Measurements from ENCODE around the gene PTH2R. TPM values are rescaled to one million over a fixed set of nuclear protein-coding genes. Genes with fewer than 3 reads are reported as not detected.

The PTH2R gene
- total and polyA plus RNA-seq, 2 experiments from 2014 or later, result 0.18 to 0.38 TPM

DNA sequence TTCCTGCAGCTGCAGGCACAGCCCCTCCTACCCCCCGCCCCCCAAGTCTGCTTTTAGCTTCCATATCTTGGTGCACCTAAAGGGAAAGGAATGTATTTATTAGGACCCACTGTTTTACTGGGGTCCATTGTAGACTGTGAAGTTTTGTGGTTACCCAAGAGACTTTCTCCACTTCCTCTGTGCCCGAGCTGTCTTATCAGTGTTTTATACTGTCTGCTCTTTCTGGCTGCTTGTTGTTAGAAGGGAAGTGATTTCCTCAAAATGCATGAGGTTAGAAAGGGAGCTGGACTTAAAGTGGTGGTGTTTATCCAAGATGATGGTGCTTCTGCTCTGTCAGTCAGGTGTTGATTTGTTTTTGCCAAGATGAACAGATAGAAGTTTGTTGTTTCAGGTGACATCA, 85.0 kb downstream of the PTH2R start:
- Mint-ChIP-seq H3K4me3 (no peak overlapping the region), H3K27ac (no peak overlapping the region), H3K36me3 (ENCODE audit: low read depth) (no peaks in the 10 kb centered on the region), H3K9me3 (no peaks in the 10 kb centered on the region), H3K4me1 (peaks cover 12% of the 10 kb centered on the region), H3K27me3 (ENCODE audit: insufficient read depth, low read depth, poor library complexity) (no peaks in the 10 kb centered on the region)
- Histone ChIP-seq H3K9me2 (ENCODE audit: insufficient read depth) (no peaks in the 10 kb centered on the region), H3K4me2 (no peak overlapping the region), H2AFZ (no peak overlapping the region), H3K27ac (ENCODE audit: low read depth) (no peak overlapping the region), H3K79me2 (replicated peaks; ENCODE audit: insufficient read depth) (no peaks in the 10 kb centered on the region), H3K36me3 (ENCODE audit: insufficient read depth) (no peaks in the 10 kb centered on the region), H4K20me1 (replicated peaks; ENCODE audit: insufficient read depth) (no peaks in the 10 kb centered on the region), H3K4me1 (ENCODE audit: insufficient read depth) (peaks cover 13% of the 10 kb centered on the region), H3K4me3 (no peak overlapping the region), H3F3A (replicated peaks; ENCODE audit: low read depth) (no peaks in the 10 kb centered on the region), H3K27me3 (ENCODE audit: insufficient read depth) (no peaks in the 10 kb centered on the region)
- TF ChIP-seq EZH2phosphoT487 (IDR thresholded peaks at IDR 0.05; ENCODE audit: unreplicated experiment), result no peak
- TF ChIP-seq POLR2AphosphoS5 (IDR thresholded peaks at IDR 0.05; ENCODE audit: low read depth), result no peak
- no peak for TF ChIP-seq ZNF114 (CRISPR knock-in tag; IDR thresholded peaks at IDR 0.05)
- TF ChIP-seq, protein P1, sequence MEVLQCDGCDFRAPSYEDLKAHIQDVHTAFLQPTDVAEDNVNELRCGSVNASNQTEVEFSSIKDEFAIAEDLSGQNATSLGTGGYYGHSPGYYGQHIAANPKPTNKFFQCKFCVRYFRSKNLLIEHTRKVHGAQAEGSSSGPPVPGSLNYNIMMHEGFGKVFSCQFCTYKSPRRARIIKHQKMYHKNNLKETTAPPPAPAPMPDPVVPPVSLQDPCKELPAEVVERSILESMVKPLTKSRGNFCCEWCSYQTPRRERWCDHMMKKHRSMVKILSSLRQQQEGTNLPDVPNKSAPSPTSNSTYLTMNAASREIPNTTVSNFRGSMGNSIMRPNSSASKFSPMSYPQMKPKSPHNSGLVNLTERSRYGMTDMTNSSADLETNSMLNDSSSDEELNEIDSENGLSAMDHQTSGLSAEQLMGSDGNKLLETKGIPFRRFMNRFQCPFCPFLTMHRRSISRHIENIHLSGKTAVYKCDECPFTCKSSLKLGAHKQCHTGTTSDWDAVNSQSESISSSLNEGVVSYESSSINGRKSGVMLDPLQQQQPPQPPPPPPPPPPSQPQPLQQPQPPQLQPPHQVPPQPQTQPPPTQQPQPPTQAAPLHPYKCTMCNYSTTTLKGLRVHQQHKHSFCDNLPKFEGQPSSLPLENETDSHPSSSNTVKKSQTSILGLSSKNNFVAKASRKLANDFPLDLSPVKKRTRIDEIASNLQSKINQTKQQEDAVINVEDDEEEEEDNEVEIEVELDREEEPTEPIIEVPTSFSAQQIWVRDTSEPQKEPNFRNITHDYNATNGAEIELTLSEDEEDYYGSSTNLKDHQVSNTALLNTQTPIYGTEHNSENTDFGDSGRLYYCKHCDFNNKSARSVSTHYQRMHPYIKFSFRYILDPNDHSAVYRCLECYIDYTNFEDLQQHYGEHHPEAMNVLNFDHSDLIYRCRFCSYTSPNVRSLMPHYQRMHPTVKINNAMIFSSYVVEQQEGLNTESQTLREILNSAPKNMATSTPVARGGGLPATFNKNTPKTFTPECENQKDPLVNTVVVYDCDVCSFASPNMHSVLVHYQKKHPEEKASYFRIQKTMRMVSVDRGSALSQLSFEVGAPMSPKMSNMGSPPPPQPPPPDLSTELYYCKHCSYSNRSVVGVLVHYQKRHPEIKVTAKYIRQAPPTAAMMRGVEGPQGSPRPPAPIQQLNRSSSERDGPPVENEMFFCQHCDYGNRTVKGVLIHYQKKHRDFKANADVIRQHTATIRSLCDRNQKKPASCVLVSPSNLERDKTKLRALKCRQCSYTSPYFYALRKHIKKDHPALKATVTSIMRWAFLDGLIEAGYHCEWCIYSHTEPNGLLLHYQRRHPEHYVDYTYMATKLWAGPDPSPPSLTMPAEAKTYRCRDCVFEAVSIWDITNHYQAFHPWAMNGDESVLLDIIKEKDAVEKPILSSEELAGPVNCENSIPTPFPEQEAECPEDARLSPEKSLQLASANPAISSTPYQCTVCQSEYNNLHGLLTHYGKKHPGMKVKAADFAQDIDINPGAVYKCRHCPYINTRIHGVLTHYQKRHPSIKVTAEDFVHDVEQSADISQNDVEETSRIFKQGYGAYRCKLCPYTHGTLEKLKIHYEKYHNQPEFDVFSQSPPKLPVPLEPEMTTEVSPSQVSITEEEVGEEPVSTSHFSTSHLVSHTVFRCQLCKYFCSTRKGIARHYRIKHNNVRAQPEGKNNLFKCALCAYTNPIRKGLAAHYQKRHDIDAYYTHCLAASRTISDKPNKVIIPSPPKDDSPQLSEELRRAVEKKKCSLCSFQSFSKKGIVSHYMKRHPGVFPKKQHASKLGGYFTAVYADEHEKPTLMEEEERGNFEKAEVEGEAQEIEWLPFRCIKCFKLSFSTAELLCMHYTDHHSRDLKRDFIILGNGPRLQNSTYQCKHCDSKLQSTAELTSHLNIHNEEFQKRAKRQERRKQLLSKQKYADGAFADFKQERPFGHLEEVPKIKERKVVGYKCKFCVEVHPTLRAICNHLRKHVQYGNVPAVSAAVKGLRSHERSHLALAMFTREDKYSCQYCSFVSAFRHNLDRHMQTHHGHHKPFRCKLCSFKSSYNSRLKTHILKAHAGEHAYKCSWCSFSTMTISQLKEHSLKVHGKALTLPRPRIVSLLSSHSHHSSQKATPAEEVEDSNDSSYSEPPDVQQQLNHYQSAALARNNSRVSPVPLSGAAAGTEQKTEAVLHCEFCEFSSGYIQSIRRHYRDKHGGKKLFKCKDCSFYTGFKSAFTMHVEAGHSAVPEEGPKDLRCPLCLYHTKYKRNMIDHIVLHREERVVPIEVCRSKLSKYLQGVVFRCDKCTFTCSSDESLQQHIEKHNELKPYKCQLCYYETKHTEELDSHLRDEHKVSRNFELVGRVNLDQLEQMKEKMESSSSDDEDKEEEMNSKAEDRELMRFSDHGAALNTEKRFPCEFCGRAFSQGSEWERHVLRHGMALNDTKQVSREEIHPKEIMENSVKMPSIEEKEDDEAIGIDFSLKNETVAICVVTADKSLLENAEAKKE (CRISPR knock-in tag; IDR thresholded peaks at IDR 0.05), result no peak
- TF ChIP-seq, protein P2, sequence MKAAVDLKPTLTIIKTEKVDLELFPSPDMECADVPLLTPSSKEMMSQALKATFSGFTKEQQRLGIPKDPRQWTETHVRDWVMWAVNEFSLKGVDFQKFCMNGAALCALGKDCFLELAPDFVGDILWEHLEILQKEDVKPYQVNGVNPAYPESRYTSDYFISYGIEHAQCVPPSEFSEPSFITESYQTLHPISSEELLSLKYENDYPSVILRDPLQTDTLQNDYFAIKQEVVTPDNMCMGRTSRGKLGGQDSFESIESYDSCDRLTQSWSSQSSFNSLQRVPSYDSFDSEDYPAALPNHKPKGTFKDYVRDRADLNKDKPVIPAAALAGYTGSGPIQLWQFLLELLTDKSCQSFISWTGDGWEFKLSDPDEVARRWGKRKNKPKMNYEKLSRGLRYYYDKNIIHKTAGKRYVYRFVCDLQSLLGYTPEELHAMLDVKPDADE (IDR thresholded peaks at IDR 0.05), result no peak
- no peak for TF ChIP-seq JUNB (IDR thresholded peaks at IDR 0.05; ENCODE audit: unreplicated experiment)
- no peak for ATAC-seq
- no peak for DNase-seq (ENCODE audit: low spot score)

Data from GM23338 (cell line).